ENCODE measurements around the gene USP11. TPM values are rescaled to one million over a fixed set of nuclear protein-coding genes. Genes with fewer than 3 reads are reported as not detected.

Gene USP11
- total RNA-seq, 1 experiment from 2014 or later: 62.0 TPM

GRCh38 chrX:47226071-47226470 lies 6.7 kb upstream of the USP11 start:
- peaks cover 14 to 27% of the 10 kb centered on the region in 2 experiments for H3K36me3 ChIP-seq (ENCODE audit: control insufficient read depth in 1 of 2, insufficient read depth in 2 of 2, low read length in 2 of 2)
- intact Hi-C loops (cut with micrococcal nuclease): no loop called here
- POLR2A ChIA-PET: no interaction called here

More at GRCh38 chrX:47226071-47226470, 6.7 kb upstream of the USP11 start:
- Histone ChIP-seq H3K4me3 (replicated peaks in 1 of 2; ENCODE audit: low read depth in 1 of 2, low read length in 2 of 2) (no peak overlapping the region), H3K4me2 (ENCODE audit: low read length) (no peak overlapping the region), H3K79me2 (ENCODE audit: insufficient read depth, low read length) (peaks cover 24% of the 10 kb centered on the region), H2AFZ (ENCODE audit: low read depth, low read length, poor library complexity, severe bottlenecking) (no peak overlapping the region), H3K9me2 (ENCODE audit: insufficient read depth) (no peaks in the 10 kb centered on the region), H3K27ac (ENCODE audit: low read depth, low read length) (no peak overlapping the region), H3K4me1 (ENCODE audit: control insufficient read depth in 1 of 2, insufficient read depth in 2 of 2, low read length in 2 of 2) (no peaks in the 10 kb centered on the region), H3K27me3 (ENCODE audit: insufficient read depth, low read length) (no peaks in the 10 kb centered on the region), H4K20me1 (ENCODE audit: insufficient read depth) (no peaks in the 10 kb centered on the region), H3K9ac (ENCODE audit: low read length) (no peak overlapping the region), H3K9me3 (ENCODE audit: control insufficient read depth in 1 of 2, insufficient read depth in 1 of 2, low read depth in 1 of 2, low read length in 2 of 2) (no peaks in the 10 kb centered on the region)
- TF ChIP-seq ZBTB33 (IDR thresholded peaks at IDR 0.05; ENCODE audit: extremely low read depth, insufficient replicate concordance, low read length) (no peak), EZH2 (IDR thresholded peaks at IDR 0.05) (no peak), EZH2phosphoT487 (IDR thresholded peaks at IDR 0.05; ENCODE audit: borderline replicate concordance) (no peak), ZFX (IDR thresholded peaks at IDR 0.05) (no peak), ELF1 (IDR thresholded peaks at IDR 0.05; ENCODE audit: borderline replicate concordance, low read depth) (no peak), SP1 (IDR thresholded peaks at IDR 0.05; ENCODE audit: low read depth) (no peak), CBX3 (IDR thresholded peaks at IDR 0.05; ENCODE audit: low read depth) (no peak), SIN3A (IDR thresholded peaks at IDR 0.05; ENCODE audit: low read depth) (no peak), SRF (IDR thresholded peaks at IDR 0.05; ENCODE audit: low read depth) (no peak), CTCF (IDR thresholded peaks at IDR 0.05 in 2 of 3, conservative IDR thresholded peaks at IDR 0.05 in 1 of 3; ENCODE audit: borderline replicate concordance in 1 of 3, insufficient read depth in 1 of 3, low read depth in 2 of 3, low read length in 2 of 3) (no peak), TCF7L2 (IDR thresholded peaks at IDR 0.05; ENCODE audit: borderline replicate concordance, extremely low read depth, insufficient read depth, insufficient read length) (no peak), ATF3 (IDR thresholded peaks at IDR 0.05) (no peak), JUND (IDR thresholded peaks at IDR 0.05) (no peak), YY1 (IDR thresholded peaks at IDR 0.05; ENCODE audit: extremely low read depth, insufficient replicate concordance, low read depth, low read length) (no peak), RAD21 (IDR thresholded peaks at IDR 0.05; ENCODE audit: low read depth) (no peak), ZNF274 (IDR thresholded peaks at IDR 0.05; ENCODE audit: low read depth, low read length) (no peak), CEBPB (IDR thresholded peaks at IDR 0.05; ENCODE audit: low read depth) (no peak), MAX (IDR thresholded peaks at IDR 0.05) (no peak), FOSL1 (IDR thresholded peaks at IDR 0.05; ENCODE audit: low read depth) (no peak)
- DNase-seq (ENCODE audit: low read depth, low spot score) (no peak), ATAC-seq (no peak)
- no TSS peak for BruUV-seq (replicated peaks)
- ChIA-PET CTCF (no interaction called here), RAD21 (ENCODE audit: low non-redundant PET in 1 of 2, low total read pairs in 2 of 2, uncharacterized antibody in 2 of 2, unreplicated experiment in 2 of 2) (no interaction called here)
